Measurements from ENCODE around the gene RPS5. TPM values are rescaled to one million over a fixed set of nuclear protein-coding genes. Genes with fewer than 3 reads are reported as not detected.
"Not testable (repeated sequence)": the region's sequence is repeated elsewhere in the genome, so short reads cannot be mapped to it uniquely, and the experiment has no call there.

RPS5 gene
- total RNA-seq, 1 donor from 2014 or later, result 1,223 TPM

DNA sequence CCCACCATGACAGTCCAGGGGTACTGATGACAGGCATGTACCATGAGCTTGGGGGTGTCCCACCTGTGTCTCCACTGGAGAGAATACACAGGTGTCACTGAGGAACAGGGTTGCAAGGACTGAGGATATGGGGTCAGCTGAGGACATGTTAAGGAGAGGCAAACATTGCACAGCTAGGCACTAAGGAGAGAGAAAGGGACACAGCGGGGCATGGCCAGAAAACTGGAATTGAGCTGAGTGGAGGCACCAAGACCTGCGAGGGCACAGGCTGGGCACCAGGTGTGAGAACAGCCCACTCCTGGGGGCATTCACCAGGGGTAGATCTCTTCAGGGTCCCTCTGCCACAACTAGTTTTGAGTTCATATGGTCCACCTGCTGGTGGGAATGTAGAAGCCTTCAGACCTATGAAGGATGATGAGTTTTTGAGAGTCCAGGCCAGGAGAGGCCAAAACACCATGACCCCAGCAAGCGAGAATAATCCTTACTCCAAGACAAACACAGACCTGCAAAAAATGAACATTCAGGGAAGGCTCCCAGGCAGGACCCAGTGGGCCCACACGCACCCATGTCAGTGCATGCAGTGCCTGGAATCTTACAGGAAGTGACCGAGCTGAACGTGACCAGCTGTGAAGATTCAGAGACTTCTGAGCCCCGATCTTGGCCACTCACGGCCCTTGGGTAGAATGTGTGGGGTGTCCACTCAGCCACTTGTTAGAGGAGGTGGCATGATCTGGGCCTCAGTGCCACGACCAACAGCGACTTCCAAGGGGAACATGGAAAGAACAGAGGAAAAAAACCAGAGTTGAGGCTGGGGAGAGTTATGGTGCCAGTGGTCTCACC, 20.0 kb downstream of the RPS5 start:
- ATAC-seq, result peak; percentile 3

DNA sequence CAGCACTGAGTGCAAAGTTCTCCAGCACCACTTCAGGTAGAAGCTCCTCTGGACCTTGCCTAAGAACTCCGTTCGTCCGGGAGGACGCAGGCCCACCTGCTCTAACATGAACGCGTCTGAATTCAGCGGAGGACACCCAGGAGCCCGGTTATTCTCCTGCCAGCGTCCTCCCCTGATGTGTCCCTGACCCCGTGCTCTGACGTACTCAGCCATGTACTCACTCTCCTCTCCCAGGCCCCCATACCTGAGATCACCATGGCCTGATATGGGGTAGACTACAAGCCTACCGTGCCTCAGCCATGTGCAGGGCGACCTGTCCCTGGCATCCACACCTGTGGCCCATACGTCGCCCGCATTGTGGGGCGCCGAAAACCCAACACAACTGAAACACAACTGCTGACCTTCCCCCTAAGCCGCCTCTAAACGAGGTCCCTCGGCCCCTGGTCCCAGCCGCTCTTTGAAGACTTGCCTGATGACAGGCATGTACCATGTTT, 20.6 kb downstream of the RPS5 start:
- ATAC-seq, result peak; percentile 42

DNA sequence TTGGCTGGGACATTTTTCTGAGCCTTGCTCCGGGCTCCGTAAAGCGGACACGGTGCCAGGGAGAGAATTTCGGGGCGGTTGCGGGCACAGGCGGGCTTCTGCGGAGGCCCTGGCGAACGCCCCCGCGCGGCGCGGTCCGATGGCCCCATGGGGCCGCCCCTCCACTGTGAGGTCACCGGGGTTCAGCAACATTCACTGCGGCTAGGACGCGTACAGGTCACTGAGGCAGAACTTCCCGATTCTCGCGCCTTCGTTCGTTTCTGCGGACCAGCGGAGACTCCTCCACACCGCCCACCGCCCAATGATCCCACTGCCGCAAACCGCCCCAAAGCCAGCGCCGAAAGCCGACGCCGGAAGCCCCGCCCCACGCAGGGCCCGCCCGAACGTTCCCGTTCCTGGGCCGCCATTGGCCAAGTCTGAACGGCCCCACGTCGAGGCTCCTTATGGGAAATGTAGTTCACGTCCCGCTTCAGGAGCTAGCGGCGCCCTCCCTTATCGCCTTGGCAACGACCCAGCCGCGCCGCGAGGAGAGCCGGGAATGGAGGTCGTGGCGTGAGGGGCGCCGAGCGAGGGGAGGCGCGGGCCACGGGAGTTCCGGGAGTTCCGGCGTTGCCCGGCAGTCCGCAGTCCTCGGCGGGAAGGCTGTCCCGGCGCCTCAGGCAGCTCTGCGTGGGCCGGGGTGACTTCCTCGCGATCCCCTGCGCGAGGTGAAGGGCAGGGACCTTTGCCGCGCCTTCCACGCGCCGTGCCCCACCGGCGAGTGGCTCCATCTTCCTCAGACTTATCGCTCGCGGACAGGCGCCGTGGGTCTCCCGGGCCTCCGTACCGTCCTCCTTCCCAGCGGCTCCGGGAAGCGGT, 21.3 kb downstream of the RPS5 start, which contains the start of gene ZNF584:
Gene ZNF584 (plus strand): TSS at position 498 of the 858 bp plus-strand sequence. CDS start 499 bp downstream, outside the sequence.
- peak; percentile 95 for ATAC-seq

DNA sequence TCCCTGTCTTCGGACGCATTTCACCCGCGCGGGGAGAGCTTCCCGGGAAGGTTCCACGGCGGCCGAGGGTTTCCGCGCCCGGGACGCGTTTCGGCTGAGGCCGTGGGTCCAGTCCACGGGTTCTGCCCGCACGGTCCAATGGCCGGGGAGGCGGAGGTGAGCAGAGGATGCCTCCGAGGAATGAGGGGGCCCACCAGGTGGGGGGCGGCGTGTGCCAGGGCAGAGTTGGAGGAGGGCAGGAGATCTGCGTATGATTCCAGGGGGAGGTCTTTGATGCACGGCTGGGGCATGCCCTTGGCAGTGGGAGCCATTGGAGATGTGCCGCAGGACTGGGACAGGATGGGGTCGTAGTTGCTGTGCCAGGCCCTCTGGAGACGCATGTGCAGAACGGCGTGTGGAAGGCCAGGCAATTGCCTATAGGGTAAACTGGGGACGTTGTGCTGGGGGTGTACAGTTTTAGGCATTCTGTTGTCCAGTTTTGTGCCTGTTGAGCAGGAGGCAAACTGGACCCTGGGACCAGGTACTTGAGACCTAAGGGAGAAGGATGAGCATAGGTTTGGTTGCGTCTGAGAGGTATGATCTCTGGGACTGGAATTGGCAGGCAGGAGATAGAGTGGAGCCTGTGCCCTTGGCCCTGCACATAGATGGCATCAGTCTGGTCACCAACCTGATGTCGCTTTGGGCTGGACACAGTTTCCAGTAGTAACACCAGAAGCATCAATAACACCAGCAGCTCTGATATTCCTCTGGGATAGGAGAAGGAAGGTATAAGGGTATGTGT, 22.1 kb downstream of the RPS5 start:
- peak; percentile 12 for ATAC-seq

DNA sequence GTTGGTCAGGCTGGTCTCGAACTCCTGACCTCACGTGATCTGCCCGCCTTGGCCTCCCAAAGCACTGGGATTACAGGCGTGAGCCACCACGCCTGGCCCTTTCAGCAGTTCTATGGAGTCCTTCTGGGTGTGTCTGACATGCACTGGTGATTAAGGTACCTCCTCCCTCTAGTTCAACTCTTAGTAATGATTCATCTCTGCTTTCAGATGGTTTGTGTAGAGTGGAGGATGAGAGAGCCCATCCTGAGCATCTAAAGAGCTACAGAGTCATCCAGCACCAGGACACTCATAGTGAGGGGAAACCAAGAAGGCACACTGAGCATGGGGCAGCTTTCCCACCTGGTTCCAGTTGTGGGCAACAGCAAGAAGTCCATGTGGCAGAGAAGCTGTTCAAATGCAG, 29.5 kb downstream of the RPS5 start:
- ATAC-seq, result peak; percentile 40

DNA sequence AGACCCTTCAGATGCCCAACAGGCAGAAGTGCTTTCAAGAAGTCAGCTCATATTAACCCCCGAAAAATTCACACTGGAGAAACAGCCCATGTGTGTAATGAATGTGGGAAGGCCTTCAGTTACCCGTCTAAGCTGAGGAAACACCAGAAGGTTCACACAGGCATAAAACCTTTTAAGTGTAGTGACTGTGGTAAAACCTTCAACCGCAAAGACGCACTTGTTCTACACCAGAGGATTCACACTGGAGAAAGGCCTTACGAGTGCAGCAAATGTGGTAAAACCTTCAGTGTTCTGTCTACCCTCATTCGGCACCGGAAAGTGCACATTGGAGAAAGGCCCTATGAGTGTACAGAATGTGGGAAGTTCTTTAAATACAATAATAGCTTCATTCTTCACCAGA, 30.0 kb downstream of the RPS5 start:
- no peak for ATAC-seq

DNA sequence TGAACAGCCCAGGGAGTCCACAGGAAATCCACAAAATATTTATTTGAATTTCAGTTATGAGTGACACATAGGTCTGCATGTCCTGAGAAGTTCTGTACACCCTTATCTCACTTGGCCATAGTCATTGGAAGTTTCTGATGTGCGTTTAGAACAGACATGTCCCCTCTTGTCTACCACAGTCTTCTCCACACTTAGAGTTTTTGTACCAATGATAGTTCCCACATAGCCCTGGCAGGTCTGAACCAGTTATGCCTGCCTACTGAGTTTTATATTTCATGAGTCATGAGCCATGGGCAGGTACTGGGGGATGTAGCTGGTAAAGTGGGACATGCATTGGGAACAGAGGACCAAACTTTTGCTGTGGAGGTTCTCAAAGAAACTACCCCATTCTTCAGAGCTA, 41.5 kb downstream of the RPS5 start:
- ATAC-seq, result peak; percentile 92

DNA sequence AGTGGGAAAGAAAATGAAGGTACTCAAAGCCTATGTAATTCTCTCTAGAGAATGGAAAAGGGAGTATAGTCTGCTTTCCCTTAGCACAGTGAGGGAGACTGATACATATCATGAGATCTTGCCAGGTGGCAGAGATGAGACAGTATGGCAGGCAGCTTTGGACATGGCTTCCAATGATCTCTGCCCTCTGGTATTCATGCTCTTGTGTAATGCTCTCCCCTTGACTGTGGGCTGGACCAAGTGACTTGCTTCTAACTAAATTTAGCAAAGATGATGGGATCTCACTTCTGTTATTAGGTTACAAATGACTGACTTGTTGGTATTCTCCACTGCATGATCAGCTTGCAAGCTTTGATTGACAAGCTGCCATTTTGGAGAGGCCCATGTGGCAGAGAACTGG, 42.7 kb downstream of the RPS5 start:
- no peak for ATAC-seq

DNA sequence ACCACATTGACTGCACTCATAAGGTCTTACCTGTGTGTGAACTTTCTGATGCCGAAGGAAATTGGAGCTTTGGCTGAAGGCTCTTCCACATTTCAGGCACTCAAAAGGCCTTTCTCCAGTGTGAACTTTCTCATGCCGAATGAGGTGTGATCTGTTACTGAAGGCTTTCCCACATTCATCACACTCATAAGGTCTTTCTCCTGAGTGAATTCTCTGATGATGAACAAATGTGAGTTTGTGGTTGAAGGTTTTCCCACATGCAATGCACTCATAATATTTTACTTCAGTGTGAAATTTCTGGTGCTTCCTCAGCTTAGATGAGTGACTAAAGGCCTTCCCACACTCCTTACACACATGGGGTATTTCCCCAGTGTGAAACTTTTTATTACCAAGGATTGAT, 47.1 kb downstream of the RPS5 start:
- ATAC-seq, result no peak

DNA sequence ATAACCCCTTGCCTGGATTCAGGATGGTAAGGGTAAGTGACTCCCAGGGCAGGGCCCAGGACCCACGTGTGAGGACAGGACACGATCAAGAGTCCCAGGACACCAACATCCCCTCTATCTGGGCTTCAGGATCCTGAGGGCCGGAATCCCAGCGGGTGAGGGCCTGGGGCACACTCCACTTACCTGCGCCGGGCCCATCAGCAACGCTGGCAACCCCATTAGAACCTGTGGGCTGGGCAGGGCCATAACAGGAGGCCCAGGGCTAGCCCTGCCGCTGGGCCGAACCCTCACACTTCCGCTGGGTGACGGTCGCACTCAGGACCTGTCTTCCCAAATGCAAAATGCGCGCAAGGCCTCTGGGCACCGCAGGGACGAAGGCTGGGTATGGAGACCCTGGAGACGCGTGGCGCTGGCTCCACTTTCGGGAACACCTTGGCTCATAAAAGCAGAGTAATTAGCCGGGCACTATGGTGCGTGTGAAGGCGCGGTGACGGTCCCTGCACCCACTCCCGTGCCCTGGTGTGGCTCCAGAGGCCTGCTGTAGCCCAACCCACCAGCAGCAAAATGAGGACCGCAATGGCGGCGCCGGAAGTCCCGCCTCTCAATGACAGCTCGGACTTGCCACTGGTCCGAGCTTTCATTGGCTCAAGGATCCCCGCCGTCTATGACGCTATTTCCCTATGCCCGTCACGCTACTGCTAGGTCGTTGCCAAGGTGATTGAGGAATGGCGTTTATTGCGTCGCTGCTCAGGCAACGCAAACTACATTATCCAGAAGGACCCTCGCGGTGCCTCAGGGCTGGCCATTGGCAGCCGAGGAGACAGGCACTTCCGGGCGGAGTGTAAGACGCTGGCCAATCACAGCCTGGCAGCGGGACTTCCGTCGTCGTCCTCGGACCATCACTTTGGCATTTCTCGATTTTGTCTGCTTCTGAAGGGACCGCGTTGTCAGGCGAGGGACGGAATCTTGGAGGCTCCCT, 52.8 kb downstream of the RPS5 start, which contains the start of gene ZNF132:
Gene ZNF132 (minus strand): TSS at position 578 of the 979 bp plus-strand sequence. CDS start 332 bp downstream, at position 246.
- ATAC-seq, result peak; percentile 95

DNA sequence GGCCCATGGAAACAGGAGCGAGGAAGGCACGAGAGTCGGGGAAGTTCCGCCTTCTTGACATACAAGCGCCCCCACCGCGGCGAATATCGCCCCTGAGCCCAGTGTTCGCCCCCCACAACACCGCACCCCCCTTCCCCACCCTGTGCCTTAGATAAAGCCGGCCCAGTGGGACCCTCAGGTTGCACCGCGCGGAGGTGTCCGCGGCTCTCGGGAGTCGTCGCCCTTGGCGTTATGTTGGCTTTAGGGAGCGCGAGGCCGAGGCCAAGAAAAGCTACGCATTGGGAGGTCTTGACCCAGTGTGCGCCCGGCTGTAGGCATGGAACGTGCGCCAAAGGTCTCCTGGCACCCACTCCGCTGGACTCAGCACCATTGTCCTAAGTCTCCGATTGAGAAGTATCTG, 53.5 kb downstream of the RPS5 start:
- ATAC-seq, result peak; percentile 3

DNA sequence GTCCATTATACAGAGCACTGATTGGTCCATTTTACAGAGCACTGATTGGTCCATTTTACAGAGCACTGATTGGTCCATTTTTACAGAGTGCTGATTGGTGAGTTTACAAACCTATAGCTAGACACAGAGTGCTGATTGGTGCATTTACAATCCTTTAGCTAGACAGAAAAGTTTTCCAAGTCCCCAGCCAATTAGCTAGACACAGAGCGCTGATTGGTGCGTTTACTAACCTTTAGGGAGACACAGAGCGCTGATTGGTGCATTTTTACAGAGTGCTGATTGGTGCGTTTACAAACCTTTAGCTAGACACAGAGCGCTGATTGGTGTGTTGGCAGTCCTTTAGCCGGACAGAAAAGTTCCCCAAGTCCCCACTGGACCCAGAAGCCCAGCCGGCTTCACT, 55.9 kb downstream of the RPS5 start:
- ATAC-seq, result not testable (repeated sequence)

Other genes starting within 250 kb of the RPS5 start
- 2.9 TPM for gene ZNF329, start 236.5 kb upstream of the RPS5 start, total RNA-seq
- gene ZNF274, start 204.2 kb upstream of the RPS5 start, total RNA-seq, result 19.5 TPM
- 20.0 TPM for gene ZNF544, start 158.4 kb upstream of the RPS5 start, total RNA-seq
- 2.9 TPM for gene ZNF8, start 108.3 kb upstream of the RPS5 start, total RNA-seq
- 18.6 TPM for gene ERVK3-1, start 81.9 kb upstream of the RPS5 start, total RNA-seq
- 2.5 TPM for gene ZSCAN22, start 60.3 kb upstream of the RPS5 start, total RNA-seq
- gene A1BG, start 33.8 kb upstream of the RPS5 start, total RNA-seq, result 3.5 TPM
- 1.1 TPM for gene ZNF497, start 24.5 kb upstream of the RPS5 start, total RNA-seq
- 2.7 TPM for gene ZNF837, start 6.2 kb upstream of the RPS5 start, total RNA-seq
- gene RNF225, start 8.4 kb downstream of the RPS5 start, total RNA-seq, result 14.7 TPM
- gene ZNF584, start 21.4 kb downstream of the RPS5 start, total RNA-seq, result 6.5 TPM
- 1.0 TPM for gene ZNF132, start 52.9 kb downstream of the RPS5 start, total RNA-seq
- 6.0 TPM for gene ZNF324B, start 64.4 kb downstream of the RPS5 start, total RNA-seq
- gene ZNF324, start 79.8 kb downstream of the RPS5 start, total RNA-seq, result 9.2 TPM
- gene ZNF446, start 89.1 kb downstream of the RPS5 start, total RNA-seq, result 4.7 TPM
- gene SLC27A5, start 124.7 kb downstream of the RPS5 start, total RNA-seq, result 6.4 TPM
- gene ZBTB45, start 132.5 kb downstream of the RPS5 start, total RNA-seq, result 8.0 TPM
- gene TRIM28, start 156.8 kb downstream of the RPS5 start, total RNA-seq, result 204 TPM
- gene CHMP2A, start 167.8 kb downstream of the RPS5 start, total RNA-seq, result 98.8 TPM
- 52.8 TPM for gene UBE2M, start 171.3 kb downstream of the RPS5 start, total RNA-seq
- gene MZF1, start 186.1 kb downstream of the RPS5 start, total RNA-seq, result 9.4 TPM